ENCODE data around the gene MBD5.
"Not testable (repeated sequence)": the region's sequence is repeated elsewhere in the genome, so short reads cannot be mapped to it uniquely, and the experiment has no call there.

MBD5 gene

DNA sequence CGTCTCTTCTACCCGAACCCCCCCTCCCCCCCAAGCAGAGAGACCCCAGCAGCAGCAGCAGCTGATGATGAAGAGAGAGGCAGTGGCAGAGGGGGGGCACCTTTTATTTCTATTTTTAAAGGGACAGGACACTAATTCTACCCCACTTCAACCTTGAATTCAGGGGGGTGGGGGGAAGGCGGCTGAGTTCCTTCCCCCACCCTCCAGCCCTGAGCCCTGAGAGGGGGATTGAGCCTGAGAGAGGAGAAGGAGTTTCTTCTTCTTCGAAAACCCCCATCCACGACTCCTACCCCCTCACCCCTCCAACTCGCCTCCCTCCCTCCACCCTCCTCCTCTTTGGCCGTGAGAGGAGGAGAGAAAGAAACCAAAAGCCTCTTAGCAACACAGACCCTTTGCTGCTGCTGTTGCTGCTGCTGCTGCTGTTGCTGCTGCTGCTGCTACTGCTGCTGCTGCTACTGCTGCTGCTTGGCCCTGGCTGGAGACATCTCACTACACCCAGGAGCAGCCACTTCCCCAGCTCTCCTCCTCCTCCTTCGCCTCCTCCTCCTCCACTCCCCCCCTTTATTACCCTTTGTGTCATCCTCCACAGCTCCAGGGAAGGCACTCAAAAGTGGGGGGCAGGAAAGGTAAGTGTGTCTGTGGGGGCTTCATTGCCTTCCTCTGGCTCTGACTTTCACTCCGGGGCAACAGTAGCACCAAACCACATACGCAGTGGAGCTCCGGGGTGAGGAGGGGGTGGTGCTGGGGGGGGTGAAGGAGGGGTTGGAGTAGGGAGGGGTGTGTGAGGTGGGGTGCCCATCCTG, at the start of gene MBD5:
Gene MBD5, plus strand, starts transcription at position 33 of the 803 bp plus-strand sequence.
- DNase-seq: peak; percentile 52

DNA sequence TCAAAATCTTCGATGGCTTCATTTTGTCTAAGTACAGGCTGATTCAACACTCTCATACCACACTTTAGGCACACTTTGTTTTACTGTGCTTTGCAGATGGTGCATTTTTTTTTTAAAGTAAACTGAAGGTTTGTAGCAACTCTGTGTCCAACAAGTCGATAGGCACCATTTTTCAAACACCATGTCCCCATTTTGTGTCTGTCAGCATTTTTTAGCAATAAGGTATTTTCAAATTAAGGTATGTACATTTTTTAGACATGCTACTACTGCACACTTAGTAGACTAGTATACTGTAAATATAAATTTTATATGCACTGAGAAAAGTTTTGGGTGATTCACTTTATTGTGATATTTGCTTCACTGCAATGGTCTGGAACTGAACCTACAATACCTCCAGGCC, 44.8 kb upstream of the MBD5 start:
- no peak for DNase-seq

DNA sequence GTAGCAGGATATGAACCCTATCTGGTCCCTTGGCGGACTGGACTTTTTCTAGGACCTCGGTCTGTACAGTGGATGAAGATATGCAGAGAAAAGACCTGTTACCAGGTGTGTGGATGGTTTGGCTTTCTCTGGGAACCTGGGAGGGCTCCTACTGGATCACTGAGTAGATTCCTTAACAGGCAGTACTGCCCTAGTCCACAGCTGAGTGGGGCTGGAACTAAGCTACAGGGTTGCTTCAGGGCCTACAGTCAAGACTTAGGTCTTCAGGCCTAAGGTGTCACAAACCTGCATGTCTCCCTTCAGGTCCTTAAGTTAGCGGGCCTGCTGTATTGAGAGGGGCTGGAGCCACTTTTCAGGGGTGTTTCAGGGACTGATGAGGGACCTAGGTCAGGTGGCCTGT, 43.2 kb upstream of the MBD5 start:
- DNase-seq: no peak

DNA sequence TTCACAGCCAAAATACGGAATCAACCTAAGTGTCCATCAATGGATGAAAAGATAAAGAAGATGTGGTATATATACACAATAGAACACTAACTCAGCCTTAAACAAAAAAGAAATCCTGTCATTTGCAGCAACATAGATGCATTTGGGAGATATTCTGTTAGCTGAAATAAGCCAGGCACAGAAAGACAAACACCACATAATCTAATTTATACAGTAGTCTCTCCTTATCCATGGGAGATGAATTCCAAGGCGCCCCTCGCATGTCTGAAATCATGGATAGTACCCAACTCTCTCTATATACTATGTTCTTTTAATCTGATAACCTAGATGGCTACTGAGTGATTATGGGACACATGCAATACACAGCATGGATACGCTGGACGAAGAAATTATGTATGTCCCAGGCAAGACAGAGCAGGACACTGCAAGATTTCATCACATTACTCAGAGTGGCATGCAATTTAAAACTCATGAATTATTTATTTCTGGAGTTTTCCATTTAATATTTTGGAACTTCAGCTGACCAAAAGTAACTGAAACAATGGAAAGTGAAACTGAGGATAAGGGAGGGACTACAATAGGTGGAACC, 39.9 kb upstream of the MBD5 start:
- DNase-seq: no peak

DNA sequence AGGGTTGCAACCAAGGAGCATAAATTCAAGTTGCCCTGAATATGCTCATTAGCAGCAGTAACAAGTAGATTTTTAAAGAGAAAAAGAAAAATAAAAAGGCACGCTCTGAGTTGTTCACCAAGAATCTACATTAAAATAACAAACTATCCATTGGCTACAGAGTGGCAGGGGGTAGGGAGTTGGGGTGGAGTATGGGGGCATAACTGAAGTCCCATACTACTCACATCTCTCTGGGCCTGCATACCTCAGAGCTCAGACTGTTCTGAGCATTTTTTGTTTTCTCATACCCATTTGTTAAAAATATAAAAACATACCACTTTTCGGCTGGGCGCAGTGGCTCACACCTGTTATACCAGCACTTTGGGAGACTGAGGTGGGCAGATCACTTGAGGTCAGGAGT, 31.8 kb upstream of the MBD5 start:
- DNase-seq: no peak

DNA sequence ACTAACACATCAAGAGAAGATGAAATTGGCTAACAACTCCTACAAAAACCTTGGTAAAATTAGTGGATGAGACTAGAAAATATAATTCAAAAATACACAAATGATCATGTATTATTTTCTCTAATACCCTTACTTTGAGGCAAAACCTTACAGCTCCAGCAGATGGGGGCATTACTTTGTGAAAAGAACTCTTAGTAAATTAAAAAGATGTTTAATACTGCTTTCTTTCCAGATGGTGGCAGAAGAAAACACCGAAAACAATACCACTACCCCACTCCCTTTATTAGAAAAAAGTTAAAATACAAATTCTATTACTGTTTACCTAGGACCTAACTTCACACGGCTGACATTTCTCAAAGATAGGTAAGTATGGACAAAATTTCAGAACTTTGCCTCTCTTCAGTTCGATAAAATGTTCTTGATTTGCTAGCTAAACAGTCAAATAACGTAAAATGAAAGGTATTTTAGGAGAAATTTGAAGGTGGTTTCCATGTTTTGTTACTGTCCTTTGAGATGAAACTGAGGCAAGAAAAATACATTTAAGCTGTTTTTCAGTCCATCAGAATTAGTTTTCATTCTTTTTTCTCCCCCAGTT, 31.0 kb upstream of the MBD5 start:
- peak; percentile 24 for DNase-seq

DNA sequence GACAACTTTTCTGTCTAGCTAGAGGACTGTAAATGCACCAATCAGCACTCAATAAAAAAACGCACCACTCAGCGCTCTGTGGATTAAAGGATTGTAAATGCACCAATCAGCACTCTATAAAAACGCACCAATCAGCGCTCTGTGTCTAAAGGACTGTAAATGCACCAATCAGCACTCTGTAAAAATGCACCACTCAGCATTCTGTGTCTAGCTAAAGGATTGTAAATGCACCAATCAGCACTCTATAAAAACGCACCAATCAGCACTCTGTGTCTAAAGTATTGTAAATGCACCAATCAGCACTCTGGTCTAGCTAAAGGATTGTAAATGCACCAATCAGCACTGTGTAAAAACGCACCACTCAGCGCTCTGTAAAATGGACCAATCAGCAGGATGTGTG, 25.9 kb upstream of the MBD5 start:
- not testable (repeated sequence) for DNase-seq

DNA sequence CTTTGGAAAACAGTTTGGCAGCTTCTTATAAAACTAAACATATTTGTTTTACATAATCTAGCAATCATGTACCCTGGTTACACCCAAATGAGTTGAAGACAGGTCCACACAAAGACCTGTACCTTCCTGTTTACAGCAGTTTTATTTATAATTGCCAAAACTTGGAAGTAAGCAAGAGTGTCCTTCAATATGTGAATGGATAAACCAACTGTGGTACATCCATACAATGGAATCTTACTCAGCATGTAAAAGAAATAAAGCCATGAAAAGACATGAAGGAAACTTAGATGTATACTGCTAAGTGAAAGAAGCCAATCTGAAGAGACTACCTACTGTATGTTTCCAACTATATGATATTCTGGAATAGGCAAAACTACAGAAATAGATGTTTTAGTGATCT, 24.1 kb upstream of the MBD5 start:
- no peak for DNase-seq

DNA sequence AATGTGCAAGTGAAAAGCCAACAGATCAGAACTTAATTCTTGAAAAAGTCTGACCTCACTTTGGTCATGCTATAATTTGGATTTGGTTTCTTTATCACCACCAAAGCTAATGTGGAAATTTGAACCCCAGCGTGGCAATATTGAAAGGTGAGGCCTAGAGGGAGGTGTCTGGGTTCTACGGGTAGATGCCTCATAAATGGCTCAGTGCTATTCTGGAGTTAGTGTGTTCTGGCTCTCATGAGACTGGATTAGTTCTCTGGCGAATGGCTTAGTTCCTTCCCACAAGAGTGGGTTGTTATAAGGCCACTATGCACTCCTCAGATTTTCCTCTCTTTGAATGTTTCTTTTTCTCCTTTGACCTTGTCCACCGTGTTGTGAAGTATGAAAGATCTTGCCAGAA, 22.7 kb upstream of the MBD5 start:
- no peak for DNase-seq

DNA sequence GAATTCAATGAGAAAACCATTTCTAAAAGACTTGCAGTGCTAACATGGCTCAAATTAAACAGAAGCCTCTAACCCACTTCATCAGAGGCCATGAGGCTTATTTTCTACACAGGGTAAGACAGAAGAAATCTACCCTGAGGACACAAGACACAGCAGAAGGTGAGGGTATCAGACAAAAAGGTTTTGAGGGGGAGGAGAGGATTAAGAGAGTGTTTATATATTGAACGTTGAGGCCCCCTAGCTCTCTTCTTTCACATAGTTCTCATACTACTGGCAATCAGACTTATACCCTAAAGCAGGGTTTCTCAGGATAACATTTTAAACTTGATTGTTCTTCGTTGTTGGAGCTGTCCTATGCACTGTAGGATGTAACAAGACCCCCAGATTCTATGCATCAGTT, 21.8 kb upstream of the MBD5 start:
- no peak for DNase-seq

DNA sequence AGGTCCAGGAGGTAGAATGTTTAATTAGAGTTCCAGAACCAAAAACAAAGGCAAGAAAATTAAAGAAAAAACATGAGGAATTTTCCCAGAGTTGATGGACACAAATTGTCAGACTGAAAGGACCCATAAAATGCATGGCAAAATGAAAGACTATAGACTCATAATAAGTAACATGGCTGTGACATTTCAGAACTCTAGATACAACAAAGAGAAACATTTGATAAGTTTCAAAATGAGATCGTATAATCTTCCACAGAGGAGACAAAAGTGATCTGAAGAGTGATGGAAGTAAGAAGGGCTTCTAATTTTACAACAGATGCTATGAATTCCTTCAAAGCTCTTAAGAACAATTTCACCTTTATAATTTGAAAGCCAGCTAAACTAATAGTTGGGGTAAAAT, 20.8 kb upstream of the MBD5 start:
- no peak for DNase-seq

DNA sequence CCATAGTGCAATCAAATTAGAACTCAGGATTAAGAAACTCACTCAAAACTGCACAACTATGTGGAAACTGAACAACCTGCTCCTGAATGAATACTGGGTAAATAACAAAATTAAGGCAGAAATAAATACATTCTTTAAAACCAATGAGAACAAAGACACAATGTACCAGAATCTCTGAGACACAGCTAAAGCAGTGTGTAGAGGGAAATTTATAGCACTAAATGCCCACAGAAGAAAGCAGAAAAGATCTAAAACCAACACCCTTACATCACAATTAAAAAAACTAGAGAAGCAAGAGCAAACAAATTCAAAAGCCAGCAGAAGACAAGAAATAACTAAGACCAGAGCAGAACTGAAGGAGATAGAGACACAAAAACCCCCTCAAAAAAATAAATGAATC, 18.5 kb upstream of the MBD5 start:
- DNase-seq: not testable (repeated sequence)

DNA sequence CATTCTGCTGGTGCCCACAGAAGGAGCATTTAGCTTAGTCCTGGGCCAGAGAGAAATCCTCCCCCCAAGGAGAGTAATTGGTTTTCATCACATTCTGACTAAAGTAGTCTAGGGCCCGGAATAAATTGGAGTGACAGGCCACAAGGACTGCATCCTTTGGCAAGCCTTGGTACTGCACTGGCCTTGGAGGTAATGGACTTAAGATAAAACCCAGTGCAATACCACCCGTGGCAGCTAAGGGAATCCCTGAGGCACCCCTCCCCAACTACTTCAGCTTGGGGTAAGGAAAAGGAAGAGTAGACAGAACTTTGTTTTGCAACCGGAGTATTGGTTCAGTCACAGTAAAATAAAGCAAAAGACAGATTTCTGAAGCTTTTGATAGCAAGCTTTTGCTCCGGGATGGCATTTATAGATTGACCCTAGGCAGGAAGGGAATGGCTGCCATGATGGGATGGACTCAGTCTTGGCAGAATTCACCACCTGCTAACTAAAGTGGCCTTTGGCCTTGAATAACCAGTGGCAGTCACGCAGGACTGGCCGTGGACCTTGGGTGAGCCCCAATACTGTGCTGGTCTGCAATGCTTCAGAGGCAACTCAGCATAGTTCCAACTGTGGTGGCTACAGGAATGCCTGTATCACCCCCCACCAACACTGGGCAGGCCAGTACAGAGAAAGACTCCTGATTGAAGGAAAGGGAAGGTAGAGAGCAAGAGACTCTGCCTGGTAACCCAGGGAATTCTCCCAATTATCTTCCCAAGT, 14.5 kb upstream of the MBD5 start:
- no peak for DNase-seq

DNA sequence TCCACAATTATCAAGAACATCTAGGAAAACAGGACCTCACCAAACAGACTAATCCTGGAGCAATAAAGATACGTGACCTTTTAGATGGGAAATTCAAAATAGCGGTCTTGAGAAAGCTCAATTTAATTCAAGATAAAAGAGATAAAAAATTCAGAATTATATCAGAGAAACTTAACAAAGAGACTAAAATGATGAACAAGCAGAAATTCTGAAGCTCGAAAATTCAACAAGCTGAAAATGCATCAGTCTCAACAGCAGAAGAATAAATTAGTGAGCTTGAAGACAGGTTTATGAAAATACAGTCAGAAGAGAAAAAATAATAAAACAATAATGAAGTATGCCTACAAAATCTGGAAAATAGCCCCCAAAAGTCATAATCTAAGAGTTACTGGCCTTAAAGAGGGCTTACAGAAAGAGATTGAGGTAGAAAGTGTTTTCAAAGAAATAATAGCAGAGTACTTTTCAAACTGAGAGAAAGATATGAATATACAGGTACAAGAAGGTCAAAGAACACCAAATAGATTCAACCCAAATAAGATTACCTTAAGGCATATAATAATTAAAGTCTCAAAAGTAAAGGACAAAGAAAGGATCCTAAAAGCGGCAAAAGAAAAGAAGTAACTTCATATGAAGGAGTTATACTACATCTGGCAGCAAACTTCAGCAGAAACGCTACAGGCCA, 13.5 kb upstream of the MBD5 start:
- no peak for DNase-seq

DNA sequence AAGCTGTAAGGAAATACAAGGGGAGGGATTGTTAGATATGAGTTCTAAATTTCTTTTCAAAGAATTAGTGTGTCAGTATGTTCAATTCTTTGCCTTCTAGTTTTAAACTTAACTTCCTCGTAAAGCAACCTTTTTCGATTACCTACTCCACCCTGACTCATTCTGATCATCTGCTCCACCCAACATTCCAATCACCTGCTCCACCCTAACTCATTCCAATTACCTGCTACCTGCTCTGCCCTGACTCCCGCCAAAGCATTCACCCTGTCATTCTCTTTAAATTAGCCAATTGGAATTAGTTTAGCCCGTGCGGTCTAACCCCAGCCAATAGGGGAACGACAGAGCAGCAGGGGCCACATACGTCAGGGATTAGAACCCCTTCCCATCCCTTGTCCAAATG, 12.5 kb upstream of the MBD5 start:
- DNase-seq: not testable (repeated sequence)

DNA sequence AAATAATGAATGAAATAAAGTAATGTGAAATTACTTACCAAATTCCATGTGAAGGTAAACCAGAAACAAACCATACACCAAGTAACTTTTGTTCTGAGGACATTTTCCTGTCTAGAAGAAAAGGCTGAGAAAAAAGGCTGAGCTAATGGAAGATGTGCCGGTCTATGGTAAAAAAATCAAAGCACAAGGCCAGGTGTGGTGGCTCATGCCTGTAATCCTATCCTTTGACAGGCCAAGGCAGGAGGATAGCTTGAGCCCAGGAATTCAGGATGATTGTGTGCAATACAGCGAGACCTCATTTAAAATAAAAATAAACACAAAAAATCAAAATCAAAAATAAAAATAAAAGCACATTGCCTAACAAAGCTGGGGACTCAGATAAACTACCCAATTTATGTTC, 7.0 kb upstream of the MBD5 start:
- DNase-seq: no peak

DNA sequence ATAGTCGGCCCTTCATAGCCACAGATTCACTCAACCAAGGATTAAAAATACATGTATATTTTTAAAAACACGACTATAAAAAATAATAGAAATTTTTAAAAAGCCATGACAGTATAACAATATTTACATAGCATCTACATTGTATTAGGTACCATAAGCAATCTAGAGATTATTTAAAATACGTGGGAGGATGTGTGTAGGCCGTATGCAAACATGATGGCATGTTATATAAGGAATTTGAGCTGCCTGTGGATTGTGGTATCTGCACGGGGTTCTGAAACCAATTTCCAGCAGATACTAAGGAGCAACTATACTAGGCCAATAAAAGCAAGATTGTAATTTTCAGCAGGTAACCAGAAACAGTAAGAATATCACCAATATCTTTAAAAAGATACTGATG, 6.3 kb upstream of the MBD5 start:
- no peak for DNase-seq

DNA sequence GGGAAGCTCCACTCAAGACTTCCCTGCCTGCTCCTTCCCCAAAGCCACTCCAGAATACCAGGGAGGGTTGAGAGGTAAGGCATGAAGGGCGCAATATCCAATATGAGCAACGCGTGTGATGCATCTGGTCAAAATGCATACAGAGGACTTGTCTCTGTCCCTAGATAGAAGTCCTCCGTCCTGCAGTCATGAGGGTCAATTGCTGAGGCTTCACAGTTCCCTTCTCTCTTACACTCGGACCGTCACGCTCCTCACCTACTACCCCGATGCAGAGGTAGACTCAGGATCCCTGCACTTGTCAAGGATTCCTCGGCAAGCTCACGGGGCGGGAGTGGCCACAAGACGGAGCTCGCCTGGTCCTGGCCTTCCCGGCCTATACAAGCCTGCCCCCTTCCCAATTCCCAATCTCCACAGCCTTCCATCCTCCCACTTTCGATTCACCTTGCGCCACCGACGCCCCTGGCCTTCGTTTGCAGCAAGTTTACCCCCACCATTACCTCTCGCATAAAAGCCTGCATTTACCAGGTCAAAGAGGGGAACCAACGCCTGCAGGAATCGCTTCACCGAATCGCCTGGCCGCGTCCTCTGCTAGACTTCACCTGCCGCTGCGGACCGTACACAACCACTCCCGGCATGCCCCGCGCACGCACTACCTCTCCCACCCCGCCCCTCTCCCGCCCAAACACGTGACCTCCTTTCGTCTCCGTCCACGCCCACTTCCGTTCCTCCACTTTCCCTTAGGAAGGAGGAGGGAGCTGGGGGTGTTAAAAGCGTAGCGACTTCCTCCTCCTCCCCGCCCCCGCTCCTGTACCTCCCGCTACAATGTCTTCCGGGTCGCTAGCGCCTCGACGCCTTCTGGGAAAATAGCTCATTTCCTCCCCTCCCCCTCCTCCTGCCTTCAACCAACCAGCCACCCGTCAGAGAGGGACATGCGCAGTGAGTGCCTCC, 506 bp upstream of the MBD5 start, which contains the start of gene ORC4:
Gene ORC4, minus strand, starts transcription at position 627 of the 948 bp plus-strand sequence. CDS start 44,779 bp downstream, outside the sequence.
- peak; percentile 95 for DNase-seq

DNA sequence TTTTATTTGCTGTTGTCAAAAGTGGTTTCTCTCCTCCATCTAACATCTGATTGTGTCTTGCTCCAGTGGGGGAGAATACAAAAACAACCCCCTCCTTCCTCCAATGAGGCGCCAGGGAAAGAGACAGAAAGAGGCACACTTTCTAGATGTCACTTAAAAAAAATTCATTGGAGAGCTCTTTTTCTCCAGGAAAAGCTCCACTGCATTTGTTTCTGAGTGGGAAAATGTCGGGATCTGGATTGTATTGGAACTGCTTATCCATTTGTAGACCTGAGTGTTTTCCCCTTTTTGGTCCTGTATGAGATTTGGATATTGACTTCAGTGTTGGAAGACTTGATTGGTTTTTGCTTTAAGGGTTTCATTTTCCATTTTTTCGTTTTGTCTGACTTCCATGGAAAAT, 995 bp downstream of the MBD5 start:
- DNase-seq: no peak

DNA sequence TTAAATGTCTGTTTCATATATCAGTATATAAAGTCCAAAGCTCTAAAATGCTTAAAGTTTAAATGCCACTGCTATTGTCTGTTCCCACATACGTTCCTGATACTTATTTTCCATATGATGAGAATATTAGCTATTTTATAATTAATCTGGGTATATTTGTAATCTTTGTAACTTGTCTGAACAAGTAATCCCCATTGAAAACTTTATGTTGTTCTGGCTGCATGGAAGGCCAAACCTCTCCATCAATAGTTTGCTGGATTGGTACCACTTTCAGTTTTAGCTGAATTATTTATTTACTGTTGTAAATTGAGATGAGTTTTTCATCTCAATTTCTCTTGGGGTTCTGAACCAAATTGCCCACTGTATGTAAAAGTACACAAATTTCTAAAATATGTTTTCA, 1.5 kb downstream of the MBD5 start:
- DNase-seq: no peak

DNA sequence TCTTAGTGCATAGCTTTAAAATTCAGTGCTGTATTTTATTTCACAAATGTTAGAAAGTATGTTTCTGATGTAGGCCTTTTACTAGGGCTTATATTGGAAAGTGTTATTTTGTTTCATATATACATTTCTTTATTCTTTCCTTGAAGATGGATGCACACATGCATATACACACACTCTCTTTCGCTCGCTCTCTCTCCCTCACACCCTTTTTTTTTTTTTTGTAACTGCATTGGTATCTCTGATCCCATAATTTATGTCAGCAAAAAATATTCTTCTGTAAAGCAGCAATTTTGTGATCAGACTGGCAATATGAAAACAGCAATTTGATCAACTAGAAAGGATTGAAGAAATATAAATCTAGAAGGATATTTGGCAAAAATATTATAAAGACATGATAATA, 2.0 kb downstream of the MBD5 start:
- no peak for DNase-seq

DNA sequence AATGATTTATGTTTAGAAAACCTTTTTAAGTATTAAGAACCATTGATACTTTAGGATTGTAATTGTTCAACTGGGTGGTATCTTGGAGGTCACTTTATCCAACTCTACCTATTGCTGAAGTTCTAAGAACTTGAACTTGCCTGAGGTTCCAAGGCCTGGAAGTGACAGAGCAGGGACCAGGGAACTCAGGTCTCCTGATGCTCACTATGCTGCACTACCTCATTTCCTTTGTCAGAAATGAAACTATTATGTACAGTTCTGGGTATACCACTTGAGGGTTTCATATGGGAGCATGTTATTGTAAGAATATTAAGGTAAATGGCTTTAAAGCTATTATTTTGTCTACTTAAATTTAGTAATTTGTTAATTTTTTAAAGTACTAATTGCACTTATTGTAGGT, 3.0 kb downstream of the MBD5 start:
- no peak for DNase-seq
